Ishikawa (cell line): Measurements from ENCODE around the gene DAAM1.

Source experiments
- CEBPB ChIP-seq: IDR thresholded peaks from 2 replicates; pipeline ENCODE4 v1.6.1; 2012
- CREB1 ChIP-seq: IDR thresholded peaks from 2 replicates; pipeline ENCODE4 v1.6.1; 2012; ENCODE audit warnings: low read depth
- EGR1 ChIP-seq: IDR thresholded peaks from 2 replicates; pipeline ENCODE4 v1.6.1; 2012
- EP300 ChIP-seq: IDR thresholded peaks from 2 replicates; pipeline ENCODE4 v1.6.1; 2012; ENCODE audit warnings: borderline replicate concordance
- FOXM1 ChIP-seq: IDR thresholded peaks from 2 replicates; pipeline ENCODE4 v1.6.1; 2012; ENCODE audit warnings: low read depth, borderline replicate concordance
- MAX ChIP-seq: IDR thresholded peaks from 2 replicates; pipeline ENCODE4 v1.6.1; 2012
- NFIC ChIP-seq: IDR thresholded peaks from 2 replicates; pipeline ENCODE4 v1.6.1; 2012
- RAD21 ChIP-seq: IDR thresholded peaks from 2 replicates; pipeline ENCODE4 v1.6.1; 2012; ENCODE audit warnings: low read depth
- REST ChIP-seq: IDR thresholded peaks from 2 replicates; pipeline ENCODE4 v1.6.1; 2012; ENCODE audit warnings: low read depth, mild to moderate bottlenecking
- TAF1 ChIP-seq: IDR thresholded peaks from 2 replicates; pipeline ENCODE4 v1.6.1; 2012; ENCODE audit warnings: low read depth, mild to moderate bottlenecking
- TCF12 ChIP-seq: IDR thresholded peaks from 2 replicates; pipeline ENCODE4 v1.6.1; 2012; ENCODE audit warnings: low read depth
- TEAD4 ChIP-seq: IDR thresholded peaks from 2 replicates; pipeline ENCODE4 v1.6.1; 2012
- YY1 ChIP-seq: IDR thresholded peaks from 2 replicates; pipeline ENCODE4 v1.6.1; 2012; ENCODE audit warnings: low read depth
- ZBTB7A ChIP-seq: IDR thresholded peaks from 2 replicates; pipeline ENCODE4 v1.6.1; 2012; ENCODE audit warnings: low read depth
- TF ChIP-seq, protein P1 (sequence below): IDR thresholded peaks from 2 replicates; pipeline ENCODE4 v1.6.1; 2012

DAAM1 gene

DNA sequence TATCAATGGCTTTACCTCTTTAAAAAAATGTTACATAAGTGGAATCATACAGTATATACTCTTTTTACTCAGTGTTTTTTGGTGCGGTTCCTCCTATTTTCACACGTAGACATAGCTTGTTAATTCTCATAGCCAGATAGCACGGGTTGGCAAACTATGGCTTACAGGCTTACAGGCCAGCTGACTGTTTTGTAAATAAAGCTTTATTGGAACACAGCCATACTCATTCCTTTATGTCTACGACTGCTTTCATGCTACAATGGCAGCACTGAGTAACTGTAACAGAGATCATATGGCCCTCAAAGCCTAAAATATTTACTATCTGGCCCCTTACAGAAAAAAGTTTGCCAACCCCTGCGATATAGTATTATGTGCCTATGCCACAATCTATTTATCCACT is 5.8 kb upstream of the DAAM1 start:
- TF ChIP-seq REST (no peak), EP300 (no peak), CREB1 (no peak)
- TF ChIP-seq, protein P1, sequence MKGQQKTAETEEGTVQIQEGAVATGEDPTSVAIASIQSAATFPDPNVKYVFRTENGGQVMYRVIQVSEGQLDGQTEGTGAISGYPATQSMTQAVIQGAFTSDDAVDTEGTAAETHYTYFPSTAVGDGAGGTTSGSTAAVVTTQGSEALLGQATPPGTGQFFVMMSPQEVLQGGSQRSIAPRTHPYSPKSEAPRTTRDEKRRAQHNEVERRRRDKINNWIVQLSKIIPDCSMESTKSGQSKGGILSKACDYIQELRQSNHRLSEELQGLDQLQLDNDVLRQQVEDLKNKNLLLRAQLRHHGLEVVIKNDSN: no peak

GRCh38 chr14:59183150-59183549 is 5.3 kb upstream of the DAAM1 start:
- TF ChIP-seq, protein P1: no peak
- TF ChIP-seq CREB1 (no peak), ZBTB7A (no peak), FOXM1 (no peak), RAD21 (no peak), YY1 (no peak), TEAD4 (no peak), REST (no peak), MAX (no peak), EGR1 (no peak), CEBPB (no peak), NFIC (no peak), TCF12 (no peak)

DNA sequence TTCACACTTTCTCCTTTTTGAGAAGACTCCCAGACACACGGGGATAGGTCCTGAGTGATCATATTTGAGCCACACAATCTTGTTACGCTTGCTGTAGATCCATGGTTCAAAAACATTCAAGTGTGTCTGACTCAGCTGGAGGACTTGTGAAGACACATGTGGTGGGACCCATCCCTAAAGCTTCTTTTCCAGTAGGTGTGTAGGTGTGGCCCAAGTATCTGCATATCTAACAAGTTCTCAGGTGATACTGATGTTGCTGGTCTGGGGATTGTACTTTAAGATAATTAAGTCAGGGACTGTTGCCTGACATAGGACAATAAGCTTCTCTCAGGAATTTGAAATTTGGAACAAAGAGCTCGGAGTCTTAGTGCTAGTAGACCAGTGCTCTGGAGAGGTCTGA is 4.1 kb upstream of the DAAM1 start:
- TF ChIP-seq RAD21: no peak
- TF ChIP-seq TAF1: no peak
- TF ChIP-seq CREB1: no peak
- no peak for TF ChIP-seq REST
- no peak for TF ChIP-seq FOXM1
- TF ChIP-seq, protein P1: no peak
- TF ChIP-seq TEAD4: no peak
- TF ChIP-seq ZBTB7A: no peak
- no peak for TF ChIP-seq CEBPB
- no peak for TF ChIP-seq TCF12
- no peak for TF ChIP-seq MAX
- no peak for TF ChIP-seq EP300
- TF ChIP-seq YY1: no peak
- no peak for TF ChIP-seq NFIC
- TF ChIP-seq EGR1: no peak

DNA sequence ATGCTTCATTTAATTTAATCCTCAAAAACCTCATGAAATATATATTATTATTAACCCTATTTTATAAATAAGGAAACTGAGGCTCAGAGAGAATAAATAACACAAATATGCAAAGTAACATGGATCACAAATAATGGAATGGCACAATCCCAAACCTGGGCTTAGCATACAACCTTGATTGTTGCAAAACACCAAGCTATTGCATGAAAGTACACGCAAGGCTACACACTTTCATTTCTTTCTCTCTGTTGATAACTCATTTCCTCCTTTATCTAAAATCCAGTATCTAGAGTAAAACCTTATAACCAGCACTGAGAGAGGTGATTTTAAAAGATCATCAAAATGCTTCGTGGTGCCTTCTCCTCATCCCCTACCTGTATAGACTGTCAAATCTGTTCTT is 2.8 kb upstream of the DAAM1 start:
- TF ChIP-seq YY1 (no peak), TAF1 (no peak), FOXM1 (no peak)

DNA sequence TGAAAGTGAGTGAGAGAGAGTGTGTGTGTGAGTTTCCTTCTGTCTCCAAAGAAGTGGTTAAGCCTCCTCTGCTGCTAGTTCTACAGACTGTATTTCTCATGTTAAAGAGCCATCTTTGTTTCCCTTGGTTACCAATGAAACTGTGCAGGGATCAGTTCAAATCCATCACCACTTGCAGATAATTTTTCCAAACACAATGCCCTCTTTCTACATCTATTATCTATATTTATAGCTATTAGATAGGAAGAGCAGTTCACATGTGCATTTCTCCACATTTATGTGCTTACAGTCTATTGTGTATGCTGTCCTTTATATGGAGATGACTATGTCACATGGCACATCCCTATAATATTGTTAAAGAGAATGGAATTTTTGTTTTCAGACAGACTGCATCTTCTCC is 2.2 kb upstream of the DAAM1 start:
- no peak for TF ChIP-seq CEBPB
- TF ChIP-seq TCF12: no peak
- TF ChIP-seq ZBTB7A: no peak
- TF ChIP-seq YY1: no peak
- TF ChIP-seq RAD21: no peak
- TF ChIP-seq, protein P1: no peak
- no peak for TF ChIP-seq TEAD4
- TF ChIP-seq TAF1: no peak
- TF ChIP-seq MAX: no peak
- TF ChIP-seq FOXM1: no peak
- TF ChIP-seq EP300: no peak
- no peak for TF ChIP-seq EGR1
- TF ChIP-seq REST: no peak
- no peak for TF ChIP-seq CREB1
